ENCODE measurements around the gene HOXA5.

HOXA5 gene

GRCh38 chr7:27161214-27161720, 17.8 kb upstream of the HOXA5 start:
- no peak for DNase-seq (ENCODE audit: insufficient read length, low spot score)
- FAIRE-seq = no peak

GRCh38 chr7:27160546-27161213, 17.2 kb upstream of the HOXA5 start:
- peak; percentile 91 for DNase-seq (ENCODE audit: insufficient read length, low spot score)
- FAIRE-seq = peak; percentile 90

DNA sequence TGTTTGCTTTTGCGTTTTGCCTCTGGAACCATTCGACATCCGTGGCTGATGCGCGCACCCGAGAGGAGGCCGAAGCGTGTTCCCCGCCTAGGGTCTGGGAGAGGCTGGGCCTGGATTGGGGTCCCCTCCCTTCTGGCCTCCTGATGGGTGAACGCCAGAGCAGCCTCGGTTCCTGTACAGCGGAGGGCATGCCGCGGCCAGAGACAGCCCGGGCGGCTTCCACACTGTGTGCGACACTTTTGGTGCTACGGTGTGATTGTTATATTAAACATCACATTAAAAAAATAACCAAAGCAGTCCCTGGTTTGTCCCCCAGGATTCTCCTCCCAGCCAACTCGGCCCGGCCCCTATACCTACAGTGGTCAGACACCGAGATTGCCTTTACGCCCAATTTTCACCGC, 16.7 kb upstream of the HOXA5 start:
- FAIRE-seq = no peak
- no peak for DNase-seq (ENCODE audit: insufficient read length, low spot score)

DNA sequence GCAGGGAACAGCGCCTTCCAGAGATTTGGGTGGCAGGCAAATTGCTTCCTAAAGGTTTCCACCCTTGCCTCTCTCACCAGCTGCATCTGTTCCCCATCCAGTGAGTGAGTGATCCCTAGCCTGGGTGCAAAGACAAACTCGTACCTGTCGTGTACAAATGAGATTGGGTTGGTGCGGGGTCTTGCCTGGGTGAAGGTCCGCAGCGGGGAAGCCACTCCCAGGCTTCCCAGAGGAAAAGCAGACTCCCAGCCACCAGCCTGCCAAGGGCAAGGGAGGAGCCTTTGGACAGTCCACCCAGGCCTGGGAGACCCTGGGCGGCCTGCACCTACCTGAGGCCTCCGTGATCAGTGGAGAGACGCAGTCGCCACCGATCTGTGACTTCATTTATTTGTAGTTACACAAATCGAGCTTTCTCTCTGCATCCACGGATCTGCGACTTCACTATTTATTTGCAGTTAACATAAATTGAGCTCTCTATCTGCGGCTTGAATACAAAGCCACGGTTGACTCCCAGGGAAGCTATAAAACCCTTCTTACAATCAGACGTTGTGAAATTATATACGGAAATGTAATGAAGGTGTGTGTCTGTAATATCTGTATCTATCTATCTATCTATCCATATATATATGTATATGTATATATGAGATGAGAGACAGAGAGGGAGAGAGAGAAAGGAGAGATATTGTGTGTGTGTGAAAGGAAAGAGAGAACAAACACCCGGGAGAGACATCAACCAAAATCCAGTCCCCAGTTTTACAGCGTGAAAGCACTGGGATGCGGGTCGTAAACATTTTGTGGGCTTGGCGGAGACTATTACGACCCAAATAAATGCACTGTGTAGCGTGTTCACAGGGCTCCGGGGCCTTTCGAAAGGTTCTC, 16.0 kb upstream of the HOXA5 start:
- no peak for FAIRE-seq

DNA sequence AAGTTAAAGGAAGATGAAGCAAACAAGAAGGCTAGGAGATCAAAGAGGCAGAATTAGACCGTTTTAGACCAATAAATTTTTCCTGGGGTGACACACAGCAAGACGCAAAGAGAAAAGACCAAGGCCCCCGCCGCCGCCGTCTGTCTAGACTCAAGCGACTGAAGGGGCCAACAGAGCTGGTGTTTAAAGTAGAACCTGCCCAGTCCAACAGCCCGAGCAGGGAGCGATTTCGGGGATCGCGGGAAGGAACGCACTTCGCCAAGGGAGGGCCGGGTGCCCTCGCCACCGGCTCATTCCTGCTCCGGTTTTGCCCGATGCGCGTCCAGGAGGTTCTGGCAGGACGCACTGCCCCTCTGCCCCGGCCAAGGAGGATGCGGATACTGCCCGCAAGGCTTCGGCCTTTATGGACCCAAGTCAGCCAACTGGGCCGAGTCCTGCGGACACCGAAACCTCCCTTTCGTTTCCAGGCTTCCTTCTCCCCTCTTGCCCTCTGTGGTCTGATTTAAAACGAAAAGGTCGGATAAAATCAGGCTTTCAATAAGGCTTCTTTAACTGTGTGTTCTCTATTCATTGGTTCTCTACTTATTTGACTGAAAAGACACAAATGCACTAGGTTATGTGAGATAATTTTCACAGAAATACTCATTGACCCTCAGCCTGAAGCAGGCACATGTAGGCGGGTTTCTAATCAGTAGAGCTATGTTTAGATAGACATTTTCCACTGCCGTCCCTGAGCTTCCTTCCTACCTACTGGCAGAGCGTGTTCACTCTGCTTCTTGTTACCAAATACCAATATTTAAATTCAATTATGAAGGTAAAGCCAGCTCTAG, 15.2 kb upstream of the HOXA5 start:
- no peak for FAIRE-seq
- DNase-seq (ENCODE audit: insufficient read length, low spot score) = no peak

More for the DNA sequence above, 16.0 kb upstream of the HOXA5 start:
- DNase-seq (ENCODE audit: insufficient read length, low spot score) = no peak

- no peak for FAIRE-seq
- DNase-seq (ENCODE audit: insufficient read length, low spot score) = no peak
These were observed 14.4 kb upstream of the HOXA5 start for GRCh38 chr7:27157702-27158431.

GRCh38 chr7:27156916-27157701, 13.6 kb upstream of the HOXA5 start:
- no peak for DNase-seq (ENCODE audit: insufficient read length, low spot score)
- no peak for FAIRE-seq

- FAIRE-seq (no peak), DNase-seq (ENCODE audit: insufficient read length, low spot score) (no peak)
These were observed 13.0 kb upstream of the HOXA5 start, which contains the start of gene HOXA7 for GRCh38 chr7:27156508-27156898. HOXA7 (minus strand) TSS chr7:27156675; CDS start chr7:27156545, 130 bp downstream.

GRCh38 chr7:27155816-27156507, 12.5 kb upstream of the HOXA5 start:
- DNase-seq (ENCODE audit: insufficient read length, low spot score) (no peak), FAIRE-seq (no peak)

- DNase-seq (ENCODE audit: insufficient read length, low spot score) (no peak), FAIRE-seq (no peak)
These were observed 11.7 kb upstream of the HOXA5 start for GRCh38 chr7:27154901-27155815.

DNA sequence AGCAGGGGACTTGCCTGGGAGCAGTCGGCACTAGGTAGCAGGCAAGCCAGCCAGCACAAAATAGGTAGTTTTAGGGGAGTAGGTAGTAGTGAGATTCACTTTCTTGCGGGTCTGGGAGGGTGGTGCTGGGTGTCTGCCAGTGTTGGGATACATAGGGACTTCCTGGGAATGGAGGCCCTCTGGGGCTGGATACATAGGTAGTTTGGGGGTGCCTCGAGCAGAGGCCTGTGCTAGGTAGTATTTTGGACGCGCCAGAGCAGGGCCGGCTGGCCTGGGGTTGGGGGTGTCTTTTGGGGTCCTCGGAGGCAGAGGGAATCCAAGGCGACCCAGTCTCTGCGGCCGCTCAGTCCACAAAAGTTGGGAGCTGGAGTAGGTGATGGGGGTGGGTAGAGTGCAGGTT, 10.9 kb upstream of the HOXA5 start:
- DNase-seq (ENCODE audit: insufficient read length, low spot score) (no peak), FAIRE-seq (no peak)

DNA sequence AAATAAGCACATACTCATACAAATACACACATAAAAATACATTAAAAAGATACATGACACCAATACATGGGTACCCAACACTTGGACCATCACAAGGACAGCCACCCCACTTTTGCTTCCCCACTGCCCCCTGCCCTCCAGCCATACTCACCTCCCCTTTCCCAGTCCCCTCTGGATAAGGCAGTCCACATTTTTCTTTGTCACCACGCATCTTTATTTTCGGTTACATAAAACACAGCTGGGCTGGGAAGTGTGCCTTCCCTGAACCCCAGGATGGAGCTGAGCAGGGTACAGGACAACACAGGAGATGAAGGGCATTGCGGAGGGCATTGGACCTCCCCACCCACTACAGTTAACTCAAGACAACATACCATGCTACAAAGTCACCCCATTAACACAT, 10.0 kb upstream of the HOXA5 start:
- FAIRE-seq (no peak), DNase-seq (ENCODE audit: insufficient read length, low spot score) (no peak)

DNA sequence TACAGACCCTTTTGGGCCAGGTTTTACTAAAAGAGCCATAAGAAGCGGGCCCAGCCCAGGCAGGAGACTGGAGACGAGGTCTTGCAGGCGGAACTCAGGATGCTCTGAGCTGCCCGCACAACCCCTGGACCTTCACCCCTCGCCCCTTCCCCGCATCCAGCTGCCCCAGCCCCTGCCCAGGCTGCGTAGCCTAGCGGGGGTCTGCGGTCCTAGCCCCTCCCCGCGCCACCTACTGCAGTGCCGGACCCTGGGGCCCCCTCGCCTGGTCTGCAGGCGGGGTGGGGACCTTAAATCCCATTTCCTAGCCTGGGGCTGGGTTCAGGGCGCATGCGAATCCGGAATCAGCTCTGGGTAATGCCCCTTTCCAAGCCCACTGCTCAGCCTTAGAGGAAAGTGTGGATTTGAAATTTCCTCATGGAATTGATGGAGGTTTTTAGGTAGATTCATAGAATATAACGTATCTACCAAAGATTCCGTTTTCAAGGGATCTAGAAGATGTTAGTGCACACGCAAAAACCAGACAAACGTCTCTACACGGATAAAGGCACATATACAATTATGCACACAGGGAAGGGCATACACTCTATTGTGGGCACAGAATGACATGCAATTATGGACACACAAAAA, 9.4 kb upstream of the HOXA5 start:
- DNase-seq (ENCODE audit: insufficient read length, low spot score) = no peak
- FAIRE-seq = no peak

- FAIRE-seq (no peak), DNase-seq (ENCODE audit: insufficient read length, low spot score) (no peak)
These were observed 8.7 kb upstream of the HOXA5 start, which contains the start of gene HOXA3 for GRCh38 chr7:27151931-27152815. HOXA3 (minus strand) TSS chr7:27152583; CDS start chr7:27110640, 41,943 bp downstream.

GRCh38 chr7:27151341-27151930, 8.0 kb upstream of the HOXA5 start:
- no peak for FAIRE-seq
- DNase-seq (ENCODE audit: insufficient read length, low spot score) = no peak

Measured in GM19239 (cell line).